Measurements from ENCODE around the gene MCM3AP.

MCM3AP gene

GRCh38 chr21:46247699-46248421 lies 37.6 kb downstream of the MCM3AP start:
- no peak overlapping the region for H3K4me3 ChIP-seq (ENCODE audit: low read depth in 1 of 2, low read length in 2 of 2)
- no peaks in the 10 kb centered on the region for H3K4me1 ChIP-seq (ENCODE audit: insufficient read depth, low read length)
- no peak for ATAC-seq (ENCODE audit: insufficient read depth, low read depth)
- peaks cover 24% of the 10 kb centered on the region for H4K20me1 ChIP-seq (ENCODE audit: insufficient read depth, low read length)
- no peak overlapping the region for H2AFZ ChIP-seq (ENCODE audit: low read depth, low read length)
- DNase-seq = no peak
- no peaks in the 10 kb centered on the region; the same call in 1 of the 2 replicates for H3K79me2 ChIP-seq (ENCODE audit: insufficient read depth, low read length)
- H3K27me3 ChIP-seq (ENCODE audit: insufficient read depth, low read length, poor library complexity) = no peaks in the 10 kb centered on the region
- TF ChIP-seq EZH2 (IDR thresholded peaks at IDR 0.05; ENCODE audit: borderline replicate concordance, low read depth, low read length, severe bottlenecking) (no peak), CTCF (IDR thresholded peaks at IDR 0.05; ENCODE audit: borderline replicate concordance, extremely low read depth, low read length, poor library complexity, severe bottlenecking) (no peak)
- no peaks in the 10 kb centered on the region for H3K9me3 ChIP-seq (ENCODE audit: insufficient read depth, low read length, severe bottlenecking)
- no peak overlapping the region for H3K9ac ChIP-seq (ENCODE audit: low read depth, low read length)
- no peak overlapping the region for H3K4me2 ChIP-seq (ENCODE audit: insufficient read depth, low read length)
- no peak overlapping the region for H3K27ac ChIP-seq (ENCODE audit: low read length)
- H3K36me3 ChIP-seq (ENCODE audit: insufficient read depth, low read length) = peaks cover 95% of the 10 kb centered on the region

GRCh38 chr21:46246345-46246744 lies 39.1 kb downstream of the MCM3AP start:
- no peaks in the 10 kb centered on the region for H3K27me3 ChIP-seq (ENCODE audit: insufficient read depth, low read length, poor library complexity)
- peaks cover 24% of the 10 kb centered on the region for H4K20me1 ChIP-seq (ENCODE audit: insufficient read depth, low read length)
- H3K9me3 ChIP-seq (ENCODE audit: insufficient read depth, low read length, severe bottlenecking) = no peaks in the 10 kb centered on the region
- H2AFZ ChIP-seq (ENCODE audit: low read depth, low read length) = no peak overlapping the region
- ATAC-seq (ENCODE audit: insufficient read depth, low read depth) = no peak
- no peak overlapping the region for H3K27ac ChIP-seq (ENCODE audit: low read length)
- no peak overlapping the region for H3K4me3 ChIP-seq (ENCODE audit: low read depth in 1 of 2, low read length in 2 of 2)
- H3K4me2 ChIP-seq (ENCODE audit: insufficient read depth, low read length) = no peak overlapping the region
- H3K79me2 ChIP-seq (ENCODE audit: insufficient read depth, low read length) = no peaks in the 10 kb centered on the region
- H3K36me3 ChIP-seq (ENCODE audit: insufficient read depth, low read length) = peaks cover 95% of the 10 kb centered on the region
- H3K4me1 ChIP-seq (ENCODE audit: insufficient read depth, low read length) = no peaks in the 10 kb centered on the region
- no peak overlapping the region for H3K9ac ChIP-seq (ENCODE audit: low read depth, low read length)
- DNase-seq = no peak
- no peak for TF ChIP-seq CTCF (IDR thresholded peaks at IDR 0.05; ENCODE audit: borderline replicate concordance, extremely low read depth, low read length, poor library complexity, severe bottlenecking)
- TF ChIP-seq EZH2 (IDR thresholded peaks at IDR 0.05; ENCODE audit: borderline replicate concordance, low read depth, low read length, severe bottlenecking) = no peak

DNA sequence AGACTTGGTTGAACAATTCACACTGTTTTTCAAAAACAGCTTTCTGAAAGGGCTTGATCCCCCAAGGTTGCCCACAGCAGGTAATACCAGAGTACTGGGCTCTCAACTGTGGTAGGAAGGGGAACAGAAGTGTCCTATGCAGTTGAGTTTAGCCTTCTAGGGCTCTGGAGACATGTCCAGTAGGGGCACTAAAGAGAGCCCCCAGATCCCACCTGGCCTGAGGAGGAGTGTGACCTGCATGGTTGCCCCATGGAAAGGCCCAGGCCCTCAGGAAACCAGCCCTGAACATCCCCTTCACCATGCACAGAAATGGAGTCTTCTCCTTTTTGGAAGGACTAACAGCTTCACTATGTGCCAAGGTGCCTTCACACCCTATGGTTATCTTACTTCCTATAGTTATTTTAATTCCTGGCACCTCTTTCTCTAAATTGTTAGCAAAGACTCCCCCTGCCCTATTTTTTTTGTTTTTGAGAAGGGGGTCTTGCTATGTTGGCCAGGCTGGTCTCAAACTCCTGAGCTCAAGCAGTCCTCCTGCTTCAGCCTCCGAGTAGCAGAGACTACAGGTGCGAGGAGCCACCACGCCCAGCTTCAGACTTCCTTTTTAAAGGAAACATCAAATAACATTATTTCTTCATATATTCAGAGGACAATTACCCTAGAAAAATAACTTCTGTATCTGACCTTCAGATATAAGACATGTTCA lies 40.0 kb downstream of the MCM3AP start:
- no peak for DNase-seq
- ATAC-seq (ENCODE audit: insufficient read depth, low read depth) = no peak
- H3K79me2 ChIP-seq (ENCODE audit: insufficient read depth, low read length) = no peaks in the 10 kb centered on the region
- no peaks in the 10 kb centered on the region for H3K27me3 ChIP-seq (ENCODE audit: insufficient read depth, low read length, poor library complexity)
- TF ChIP-seq EZH2 (IDR thresholded peaks at IDR 0.05; ENCODE audit: borderline replicate concordance, low read depth, low read length, severe bottlenecking) (no peak), CTCF (IDR thresholded peaks at IDR 0.05; ENCODE audit: borderline replicate concordance, extremely low read depth, low read length, poor library complexity, severe bottlenecking) (no peak)
- no peaks in the 10 kb centered on the region for H3K4me1 ChIP-seq (ENCODE audit: insufficient read depth, low read length)
- peaks cover 96% of the 10 kb centered on the region for H3K36me3 ChIP-seq (ENCODE audit: insufficient read depth, low read length)
- no peak overlapping the region for H3K27ac ChIP-seq (ENCODE audit: low read length)
- H3K9me3 ChIP-seq (ENCODE audit: insufficient read depth, low read length, severe bottlenecking) = no peaks in the 10 kb centered on the region
- no peak overlapping the region for H3K9ac ChIP-seq (ENCODE audit: low read depth, low read length)
- peaks cover 24% of the 10 kb centered on the region for H4K20me1 ChIP-seq (ENCODE audit: insufficient read depth, low read length)
- H3K4me3 ChIP-seq (ENCODE audit: low read depth in 1 of 2, low read length in 2 of 2) = no peak overlapping the region
- H3K4me2 ChIP-seq (ENCODE audit: insufficient read depth, low read length) = no peak overlapping the region
- no peak overlapping the region for H2AFZ ChIP-seq (ENCODE audit: low read depth, low read length)
